IMR-90 (cell line): ENCODE data around the gene SNRPD2. TPM values are rescaled to one million over a fixed set of nuclear protein-coding genes. Genes with fewer than 3 reads are reported as not detected.
A peak's percentile ranks its signal among the peaks of the same experiment; 100 is the strongest.

Source experiments
- ATAC-seq: fragments of 200-7000 bp; cut with Tn5 transposase; 2 replicates; pipeline ENCODE4 v1.9.1; 2020; ENCODE audit warnings: low read depth, mild to moderate bottlenecking, moderate library complexity
- BruUV-seq: library from RNA; stranded (reverse); fragments of 400-500 nt; replicated peaks from 2 replicates; lab custom pipeline; 2021; lab: Mats Ljungman, UMichigan
- CTCF ChIA-PET: fragments of 300-600 bp; formaldehyde crosslinking; extraction: SDS; loops from one replicate; lab custom pipeline; 2021; ENCODE audit warnings: antibody characterized with exemption; lab: Yijun Ruan, JAX
- POLR2A ChIA-PET: fragments of 300-600 bp; sonication (Branson Sonifier 250); formaldehyde crosslinking; loops from one replicate; lab custom pipeline; 2022; ENCODE audit warnings: antibody characterized with exemption; ENCODE audit not compliant: unreplicated experiment; lab: Charles Lee
- DNase-seq: peaks from one replicate; pipeline ENCODE4 v3.0.0; 2013
- H2AFZ ChIP-seq: replicated peaks from 2 replicates; pipeline ENCODE3; 2013; ENCODE audit warnings: low read length, mild to moderate bottlenecking; ENCODE audit not compliant: poor library complexity
- H2AK5ac ChIP-seq: 2 replicates; pipeline ENCODE4 v1.6.1; 2013; ENCODE audit warnings: low read depth, low read length, inconsistent platforms
- H2AK9ac ChIP-seq: replicated peaks from 2 replicates; pipeline ENCODE3; 2013; ENCODE audit warnings: mild to moderate bottlenecking, low read depth, low read length, moderate library complexity; ENCODE audit not compliant: poor library complexity
- H2BK120ac ChIP-seq: 2 replicates; pipeline ENCODE4 v1.6.1; 2013; ENCODE audit warnings: low read depth, low read length, inconsistent platforms
- H2BK15ac ChIP-seq: 3 replicates; pipeline ENCODE4 v1.6.1; 2013; ENCODE audit warnings: low read depth, low read length, inconsistent platforms
- H2BK20ac ChIP-seq: 2 replicates; pipeline ENCODE4 v1.6.1; 2013; ENCODE audit warnings: low read depth, mild to moderate bottlenecking, inconsistent platforms, low read length, moderate library complexity
- H2BK5ac ChIP-seq: 2 replicates; pipeline ENCODE4 v1.6.1; 2013; ENCODE audit warnings: mild to moderate bottlenecking, low read depth, low read length, inconsistent platforms; ENCODE audit not compliant: poor library complexity, severe bottlenecking
- H3K14ac ChIP-seq: replicated peaks from 2 replicates; pipeline ENCODE4 v1.6.1; 2013; ENCODE audit warnings: low read depth, low read length, inconsistent platforms
- H3K18ac ChIP-seq: 2 replicates; pipeline ENCODE4 v1.6.1; 2013; ENCODE audit warnings: low read depth, low read length, control low read depth
- H3K23ac ChIP-seq: 2 replicates; pipeline ENCODE4 v1.6.1; 2013; ENCODE audit warnings: low read depth, low read length, inconsistent platforms
- H3K27ac ChIP-seq: 2 replicates; pipeline ENCODE4 v1.5.1; 2013; ENCODE audit warnings: mild to moderate bottlenecking, control low read depth, low read length; ENCODE audit not compliant: insufficient read depth
- H3K27me3 ChIP-seq: 2 replicates; pipeline ENCODE4 v1.6.1; 2013; ENCODE audit warnings: low read length; ENCODE audit not compliant: control insufficient read depth, insufficient read depth
- H3K36me3 ChIP-seq: 2 replicates; pipeline ENCODE4 v1.6.1; 2013; ENCODE audit warnings: low read length, mixed read lengths; ENCODE audit not compliant: control insufficient read depth, insufficient read depth
- H3K4ac ChIP-seq: 2 replicates; pipeline ENCODE4 v1.6.1; 2013; ENCODE audit warnings: low read depth, low read length, inconsistent platforms
- H3K4me1 ChIP-seq: 2 replicates; pipeline ENCODE4 v1.6.1; 2013; ENCODE audit warnings: low read length, mixed read lengths; ENCODE audit not compliant: control insufficient read depth, insufficient read depth
- H3K4me2 ChIP-seq: 2 replicates; pipeline ENCODE4 v1.6.1; 2013; ENCODE audit warnings: low read depth, mild to moderate bottlenecking, control low read depth, low read length, moderate library complexity
- H3K4me3 ChIP-seq: 2 replicates; pipeline ENCODE4 v1.5.1; 2013; ENCODE audit warnings: low read depth, mild to moderate bottlenecking, control low read depth, low read length, moderate library complexity; ENCODE audit not compliant: insufficient read depth
- H3K56ac ChIP-seq: 2 replicates; pipeline ENCODE4 v1.6.1; 2013; ENCODE audit warnings: low read length, inconsistent platforms; ENCODE audit not compliant: insufficient read depth; ENCODE audit errors: extremely low read depth
- H3K79me1 ChIP-seq, 2 experiments: 2 replicates each; pipeline ENCODE4 v1.6.1; 2013; ENCODE audit warnings: low read length in 2 of 2, inconsistent platforms in 1 of 2, low read depth in 1 of 2
- H3K9ac ChIP-seq: 2 replicates; pipeline ENCODE4 v1.6.1; 2013; ENCODE audit warnings: low read depth, low read length, control low read depth
- H3K9me1 ChIP-seq: 2 replicates; pipeline ENCODE4 v1.6.1; 2013; ENCODE audit warnings: low read length, inconsistent platforms; ENCODE audit not compliant: insufficient read depth
- H3K9me3 ChIP-seq: 2 replicates; pipeline ENCODE4 v1.6.1; 2013; ENCODE audit warnings: low read length; ENCODE audit not compliant: control insufficient read depth, insufficient read depth
- H4K20me1 ChIP-seq: 2 replicates; pipeline ENCODE4 v1.6.1; 2013; ENCODE audit warnings: low read length, inconsistent platforms; ENCODE audit not compliant: insufficient read depth
- H4K5ac ChIP-seq: 2 replicates; pipeline ENCODE4 v1.6.1; 2013; ENCODE audit warnings: mild to moderate bottlenecking, low read depth, low read length, control low read depth
- H4K8ac ChIP-seq, 2 experiments: 2 replicates each; pipeline ENCODE4 v1.6.1; 2013; ENCODE audit warnings: low read depth in 2 of 2, low read length in 2 of 2, control low read depth in 1 of 2, inconsistent platforms in 1 of 2
- H4K91ac ChIP-seq: 2 replicates; pipeline ENCODE4 v1.6.1; 2013; ENCODE audit warnings: low read depth, low read length, inconsistent platforms; ENCODE audit not compliant: insufficient read depth
- BHLHE40 ChIP-seq: fragments of 150-350 bp; IDR thresholded peaks from 2 replicates; pipeline ENCODE4 v1.6.1; 2016; ENCODE audit warnings: mild to moderate bottlenecking, low read depth, low read length
- CEBPB ChIP-seq: IDR thresholded peaks from 2 replicates; pipeline ENCODE4 v1.6.1; 2012; ENCODE audit warnings: low read depth, low read length, improper control_type of control experiment
- CHD1 ChIP-seq: IDR thresholded peaks from 2 replicates; pipeline ENCODE4 v1.6.1; 2012; ENCODE audit warnings: low read depth, low read length, improper control_type of control experiment
- ELK1 ChIP-seq: fragments of 150-350 bp; IDR thresholded peaks from 2 replicates; pipeline ENCODE4 v1.6.1; 2016; ENCODE audit warnings: low read depth, mild to moderate bottlenecking, low read length, moderate library complexity, borderline replicate concordance
- FOS ChIP-seq: fragments of 150-350 bp; IDR thresholded peaks from 2 replicates; pipeline ENCODE4 v1.6.1; 2016; ENCODE audit warnings: low read depth, low read length
- MAFK ChIP-seq: IDR thresholded peaks from 2 replicates; pipeline ENCODE4 v1.6.1; 2012; ENCODE audit warnings: low read depth, low read length, improper control_type of control experiment
- MAZ ChIP-seq: IDR thresholded peaks from 2 replicates; pipeline ENCODE4 v1.6.1; 2012; ENCODE audit warnings: low read depth, mild to moderate bottlenecking, low read length, improper control_type of control experiment, moderate library complexity, borderline replicate concordance
- MXI1 ChIP-seq: IDR thresholded peaks from 2 replicates; pipeline ENCODE4 v1.6.1; 2012; ENCODE audit warnings: low read depth, mild to moderate bottlenecking, low read length, moderate library complexity, borderline replicate concordance
- NFE2L2 ChIP-seq: fragments of 150-350 bp; IDR thresholded peaks from 2 replicates; pipeline ENCODE4 v1.6.1; 2016; ENCODE audit warnings: low read depth, mild to moderate bottlenecking, low read length
- POLR2A ChIP-seq: IDR thresholded peaks from 2 replicates; pipeline ENCODE4 v1.6.1; 2012; ENCODE audit warnings: mild to moderate bottlenecking, low read depth, low read length
- RAD21 ChIP-seq: IDR thresholded peaks from 2 replicates; pipeline ENCODE4 v1.6.1; 2012; ENCODE audit warnings: low read length, improper control_type of control experiment
- RCOR1 ChIP-seq: IDR thresholded peaks from 2 replicates; pipeline ENCODE4 v1.6.1; 2012; ENCODE audit warnings: mild to moderate bottlenecking, low read length, improper control_type of control experiment; ENCODE audit not compliant: insufficient replicate concordance
- RFX5 ChIP-seq: IDR thresholded peaks from 2 replicates; pipeline ENCODE4 v1.8.0; 2012; ENCODE audit warnings: low read depth, mild to moderate bottlenecking, low read length, moderate library complexity
- SMC3 ChIP-seq: fragments of 150-350 bp; IDR thresholded peaks from 2 replicates; pipeline ENCODE4 v1.6.1; 2016; ENCODE audit warnings: low read depth, mild to moderate bottlenecking, antibody characterized with exemption, low read length, moderate library complexity
- WGBS, 2 experiments: methylation state at CpG; one replicate each; pipeline versions ENCODE4 v1.1.5 to v1.1.7; 2013; ENCODE audit warnings: missing lambda C conversion rate in 2 of 2; ENCODE audit not compliant: insufficient read length in 1 of 2; ENCODE audit errors: extremely low coverage in 2 of 2; 5-methylcytosine and 5-hydroxymethylcytosine counted together
- dilution Hi-C: fragments of 300-500 bp; cut with HindIII; formaldehyde crosslinking; loops from one replicate; pipeline ENCODE4 v1.14.3; 2018; ENCODE audit warnings: low sequenced_read_pairs; ENCODE audit not compliant: unreplicated experiment
- in situ Hi-C: fragments of 300-500 bp; cut with MboI; formaldehyde crosslinking; loops from 3 replicates; pipeline ENCODE4 v1.14.3; 2019; ENCODE audit warnings: low sequenced_read_pairs, inconsistent platforms, mixed read lengths
- intact Hi-C: fragments of 100-400 bp; cut with micrococcal nuclease; formaldehyde crosslinking; loops from 2 replicates; pipeline ENCODE4 v1.10.0; 2022
- polyA plus RNA-seq, 3 experiments: library from polyadenylated mRNA; depleted of rRNA; stranded (reverse); fragments of >200 nt; gene quantifications; 2 replicates each; pipeline ENCODE4 v1.2.3, GENCODE V29; 2012; ENCODE audit warnings: low replicate concordance in 1 of 3
- total RNA-seq: library from RNA; depleted of rRNA; stranded (reverse); fragments of >200 nt; gene quantifications from 2 replicates; pipeline ENCODE4 v1.2.3, GENCODE V29; 2012
- TF ChIP-seq, protein P1 (sequence below): fragments of 150-350 bp; IDR thresholded peaks from 2 replicates; pipeline ENCODE4 v1.6.1; 2017; ENCODE audit warnings: mild to moderate bottlenecking, antibody characterized with exemption, low read length, low read depth

Gene SNRPD2
- total and polyA plus RNA-seq, 2 of the 4 experiments (the other 2 are of a cell fraction) = 587 to 877 TPM

DNA sequence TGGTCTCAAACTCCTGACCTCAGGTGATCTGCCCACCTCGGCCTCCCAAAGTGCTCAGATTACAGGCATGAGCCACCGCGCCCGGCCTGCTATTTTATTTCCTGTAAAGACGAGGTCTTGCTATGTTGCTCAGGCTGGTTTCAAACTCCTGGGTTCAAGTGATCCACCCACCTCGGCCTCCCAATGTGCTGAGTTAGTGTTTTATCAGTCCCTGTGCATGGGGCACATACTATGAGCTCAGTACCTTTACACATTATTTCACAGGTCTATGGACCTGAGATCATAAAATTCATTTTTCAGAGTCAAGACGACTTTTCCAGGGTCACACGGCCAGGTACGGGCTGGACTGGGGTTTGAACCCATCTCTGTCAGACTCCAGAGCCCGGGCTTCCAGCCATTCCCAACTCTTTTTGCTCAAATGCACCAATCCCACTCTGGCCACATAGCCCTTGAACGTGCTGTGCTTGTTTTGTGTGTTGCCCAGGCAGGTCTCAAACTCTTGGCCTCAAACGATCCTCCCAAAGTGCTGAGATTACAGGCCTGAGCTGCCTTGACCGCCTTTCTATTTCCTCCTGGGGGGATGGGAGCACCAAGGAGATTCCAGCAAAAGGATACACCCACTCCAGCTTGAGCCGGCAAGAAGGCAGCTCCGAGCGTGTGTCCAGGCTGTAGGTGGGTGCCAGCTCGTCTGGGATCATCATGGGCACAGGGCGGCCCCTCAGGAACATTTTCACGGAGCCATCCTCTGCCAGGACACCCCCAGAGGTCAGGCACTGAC lies 53.7 kb downstream of the SNRPD2 start:
- DNase-seq (peak; percentile 48), ATAC-seq (peak; percentile 18)
- H2AK5ac ChIP-seq = peak overlapping the region; percentile 72
- H3K4me3 ChIP-seq = peak overlapping the region; percentile 73
- peak overlapping the region; percentile 91 for H3K9ac ChIP-seq
- POLR2A ChIA-PET = no interaction called here
- peak overlapping the region; percentile 35; the same call in 1 of the 2 replicates for H2BK120ac ChIP-seq
- H3K4me1 ChIP-seq = peaks cover 18% of the 10 kb centered on the region
- H3K14ac ChIP-seq = peak overlapping the region; percentile 93
- peak overlapping the region; percentile 95 for H4K5ac ChIP-seq
- peak overlapping the region; percentile 95 for H2AK9ac ChIP-seq
- in situ Hi-C loops (no loop called here), intact Hi-C loops (no loop called here), dilution Hi-C loops (no loop called here)
- TF ChIP-seq POLR2A (no peak), CHD1 (no peak), RAD21 (no peak), SMC3 (no peak), NFE2L2 (no peak), FOS (no peak), RFX5 (no peak), ELK1 (no peak), MAFK (no peak), BHLHE40 (no peak), RCOR1 (no peak), MXI1 (no peak), MAZ (no peak), CEBPB (no peak)
- TF ChIP-seq, protein P1, sequence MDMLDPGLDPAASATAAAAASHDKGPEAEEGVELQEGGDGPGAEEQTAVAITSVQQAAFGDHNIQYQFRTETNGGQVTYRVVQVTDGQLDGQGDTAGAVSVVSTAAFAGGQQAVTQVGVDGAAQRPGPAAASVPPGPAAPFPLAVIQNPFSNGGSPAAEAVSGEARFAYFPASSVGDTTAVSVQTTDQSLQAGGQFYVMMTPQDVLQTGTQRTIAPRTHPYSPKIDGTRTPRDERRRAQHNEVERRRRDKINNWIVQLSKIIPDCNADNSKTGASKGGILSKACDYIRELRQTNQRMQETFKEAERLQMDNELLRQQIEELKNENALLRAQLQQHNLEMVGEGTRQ = no peak
- peak overlapping the region; percentile 83 for H2AFZ ChIP-seq
- H3K27me3 ChIP-seq = no peaks in the 10 kb centered on the region
- peak overlapping the region; percentile 8; the same call in 1 of the 3 replicates for H2BK15ac ChIP-seq
- CTCF ChIA-PET = no interaction called here
- peaks cover 3% of the 10 kb centered on the region; the same call in 1 of the 2 replicates for H4K20me1 ChIP-seq
- peak overlapping the region; percentile 83 to 89; a peak in 3 of 4 replicates for H4K8ac ChIP-seq
- peak overlapping the region; percentile 51 for H3K27ac ChIP-seq
- H3K9me1 ChIP-seq = no peaks in the 10 kb centered on the region
- H3K23ac ChIP-seq = peak overlapping the region; percentile 61
- peaks cover 2% of the 10 kb centered on the region; the same call in 1 of the 2 replicates for H3K36me3 ChIP-seq
- peak overlapping the region; percentile 76 for H3K4ac ChIP-seq
- peak overlapping the region; percentile 83 for H4K91ac ChIP-seq
- peak overlapping the region; percentile 20; the same call in 1 of the 2 replicates for H2BK20ac ChIP-seq
- no TSS peak for BruUV-seq
- H3K4me2 ChIP-seq = peak overlapping the region; percentile 82
- 72% methylated on average over 5 of the region's 19 CpGs; no CpG with 5 or more reads in 1 of the 2 experiments for WGBS, 2 experiments
- no peaks in the 10 kb centered on the region for H3K9me3 ChIP-seq
- H2BK5ac ChIP-seq = peak overlapping the region; percentile 73
- peak overlapping the region; percentile 70; the same call in 1 of the 2 replicates for H3K56ac ChIP-seq
- peaks cover 14 to 35% of the 10 kb centered on the region in 2 experiments for H3K79me1 ChIP-seq
- H3K18ac ChIP-seq = peak overlapping the region; percentile 61
